Natural killer cell (primary cell): Measurements from ENCODE around the gene SMG6. TPM values are rescaled to one million over a fixed set of nuclear protein-coding genes. Genes with fewer than 3 reads are reported as not detected.

ENCODE experiments used
- ATAC-seq, 3 donors: fragments of 150-1000 bp in 2 of 3; fragments of 200-7000 bp in 1 of 3; cut with Tn5 transposase; 1 replicate in 1 of 3; 2 replicates in 2 of 3; pipeline ENCODE4 v1.10.0; 2021; ENCODE audit warnings: mild to moderate bottlenecking in 2 of 3, moderate library complexity in 2 of 3
- DNase-seq, 2 donors: peaks; one replicate each; pipeline versions ENCODE4 v3.0.0 to v3.0.0-alpha.2; 2013 to 2021; ENCODE audit warnings: mixed read lengths in 1 of 2
- H3K27ac ChIP-seq: one replicate; pipeline ENCODE4 v1.5.1; 2013; ENCODE audit warnings: mild to moderate bottlenecking, low read length
- H3K27me3 ChIP-seq: one replicate; pipeline ENCODE4 v1.6.1; 2013; ENCODE audit warnings: low read length; ENCODE audit not compliant: control insufficient read depth, insufficient read depth
- H3K36me3 ChIP-seq: one replicate; pipeline ENCODE4 v1.6.1; 2013; ENCODE audit warnings: low read length; ENCODE audit not compliant: control insufficient read depth, insufficient read depth
- H3K4me1 ChIP-seq: one replicate; pipeline ENCODE4 v1.6.1; 2013; ENCODE audit warnings: low read length; ENCODE audit not compliant: control insufficient read depth, insufficient read depth
- H3K4me3 ChIP-seq: one replicate; pipeline ENCODE4 v1.5.1; 2013; ENCODE audit warnings: low read length
- H3K9me3 ChIP-seq: one replicate; pipeline ENCODE4 v1.6.1; 2013; ENCODE audit warnings: low read length; ENCODE audit not compliant: control insufficient read depth, insufficient read depth
- H3K27ac Mint-ChIP-seq, 2 donors: one replicate each; pipeline ENCODE4 v1.8.0; 2022; ENCODE audit warnings: mild to moderate bottlenecking in 2 of 2, mixed read lengths in 2 of 2, moderate library complexity in 1 of 2
- H3K27me3 Mint-ChIP-seq, 2 donors: one replicate each; pipeline ENCODE4 v1.8.0; 2022; ENCODE audit warnings: low read depth in 2 of 2, mixed read lengths in 2 of 2
- H3K36me3 Mint-ChIP-seq: one replicate; pipeline ENCODE4 v1.8.0; 2022; ENCODE audit warnings: mixed read lengths
- H3K4me1 Mint-ChIP-seq, 2 donors: one replicate each; pipeline ENCODE4 v1.8.0; 2022; ENCODE audit warnings: mixed read lengths in 2 of 2
- H3K4me3 Mint-ChIP-seq: one replicate; pipeline ENCODE4 v1.8.0; 2022; ENCODE audit warnings: mild to moderate bottlenecking, moderate library complexity, mixed read lengths
- H3K9me3 Mint-ChIP-seq, 2 donors: one replicate each; pipeline ENCODE4 v1.8.0; 2022; ENCODE audit warnings: mixed read lengths in 2 of 2
- WGBS: methylation state at CpG from one replicate; pipeline ENCODE4 v1.1.7; 2013; ENCODE audit warnings: missing lambda C conversion rate; ENCODE audit not compliant: insufficient coverage; 5-methylcytosine and 5-hydroxymethylcytosine counted together
- intact Hi-C: fragments of 100-400 bp; cut with micrococcal nuclease; formaldehyde crosslinking; loops from one replicate; pipeline ENCODE4 v1.14.2; 2022
- total RNA-seq, 4 donors: library from RNA; stranded (reverse); fragments of 120-200 nt in 1 of 4; gene quantifications; one replicate each; pipeline versions ENCODE4 v1.2.3 to v1.2.4, GENCODE V29; 2013 to 2022
- TF ChIP-seq, protein P1 (sequence below): fragments of 200-600 bp; IDR thresholded peaks from one replicate; pipeline ENCODE4 v1.8.0; 2022; ENCODE audit warnings: antibody characterized with exemption

SMG6 gene
- total RNA-seq, 3 donors from 2014 or later (not counting 1 experiment from before 2014, with no cell fraction given): 41.6 to 49.4 (median 48.2) TPM

DNA sequence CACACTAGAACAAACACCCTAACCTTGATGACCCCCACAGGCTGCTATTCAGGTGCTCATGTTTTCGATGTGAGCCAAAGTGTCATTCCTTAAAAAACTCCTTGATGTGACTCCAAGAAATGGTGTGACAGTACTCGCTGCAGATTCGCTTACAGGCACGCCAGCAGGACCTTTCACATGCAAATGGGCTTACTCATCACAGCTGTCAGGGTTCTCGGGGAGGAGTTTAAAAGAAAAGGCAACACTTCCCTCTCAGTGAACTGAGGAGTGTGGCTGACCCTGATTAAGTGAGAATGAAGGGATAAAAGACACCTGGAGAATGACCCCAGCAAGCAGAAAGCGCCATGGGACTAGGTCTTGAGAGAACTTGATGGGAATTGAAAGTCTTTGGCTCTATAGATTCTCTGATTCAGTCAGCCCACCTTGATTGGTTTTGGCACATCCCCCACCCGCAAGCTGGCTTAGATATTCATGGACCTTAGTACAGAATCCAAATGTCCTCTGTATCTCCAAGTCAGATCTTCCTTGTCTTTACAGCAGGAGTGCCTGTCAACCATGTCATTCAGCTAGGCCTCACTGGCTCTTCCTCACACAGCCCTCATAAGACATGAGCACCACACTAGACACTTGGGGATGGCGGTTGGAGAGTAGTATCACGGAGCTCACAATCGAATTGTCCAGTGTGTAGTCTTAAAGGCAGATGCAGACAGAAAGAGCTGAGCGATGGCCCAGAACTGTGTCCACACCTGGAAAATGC is 166.1 kb downstream of the SMG6 start:
- Mint-ChIP-seq H3K9me3 (no peaks in the 10 kb centered on the region), H3K27me3 (no peaks in the 10 kb centered on the region), H3K36me3 (no peaks in the 10 kb centered on the region), H3K27ac (peak overlapping the region; percentile 90), H3K4me3 (peak overlapping the region; percentile 43), H3K4me1 (peaks cover 19 to 21% of the 10 kb centered on the region in 2 donors)
- Histone ChIP-seq H3K27ac (peak overlapping the region; percentile 46), H3K36me3 (no peaks in the 10 kb centered on the region), H3K9me3 (no peaks in the 10 kb centered on the region), H3K27me3 (no peaks in the 10 kb centered on the region), H3K4me3 (no peak overlapping the region), H3K4me1 (peaks cover 16% of the 10 kb centered on the region)
- TF ChIP-seq, protein P1, sequence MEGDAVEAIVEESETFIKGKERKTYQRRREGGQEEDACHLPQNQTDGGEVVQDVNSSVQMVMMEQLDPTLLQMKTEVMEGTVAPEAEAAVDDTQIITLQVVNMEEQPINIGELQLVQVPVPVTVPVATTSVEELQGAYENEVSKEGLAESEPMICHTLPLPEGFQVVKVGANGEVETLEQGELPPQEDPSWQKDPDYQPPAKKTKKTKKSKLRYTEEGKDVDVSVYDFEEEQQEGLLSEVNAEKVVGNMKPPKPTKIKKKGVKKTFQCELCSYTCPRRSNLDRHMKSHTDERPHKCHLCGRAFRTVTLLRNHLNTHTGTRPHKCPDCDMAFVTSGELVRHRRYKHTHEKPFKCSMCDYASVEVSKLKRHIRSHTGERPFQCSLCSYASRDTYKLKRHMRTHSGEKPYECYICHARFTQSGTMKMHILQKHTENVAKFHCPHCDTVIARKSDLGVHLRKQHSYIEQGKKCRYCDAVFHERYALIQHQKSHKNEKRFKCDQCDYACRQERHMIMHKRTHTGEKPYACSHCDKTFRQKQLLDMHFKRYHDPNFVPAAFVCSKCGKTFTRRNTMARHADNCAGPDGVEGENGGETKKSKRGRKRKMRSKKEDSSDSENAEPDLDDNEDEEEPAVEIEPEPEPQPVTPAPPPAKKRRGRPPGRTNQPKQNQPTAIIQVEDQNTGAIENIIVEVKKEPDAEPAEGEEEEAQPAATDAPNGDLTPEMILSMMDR: no peak
- WGBS: 87% methylated on average over 11 of the region's 11 CpGs
- intact Hi-C loops: loop anchor here (2.0 kb wide), 1 partner anchor 13 kb away; no protein-coding TSS in a partner anchor
- peak in 1 of 3 donors; percentile 37 for ATAC-seq
- DNase-seq: no peak

DNA sequence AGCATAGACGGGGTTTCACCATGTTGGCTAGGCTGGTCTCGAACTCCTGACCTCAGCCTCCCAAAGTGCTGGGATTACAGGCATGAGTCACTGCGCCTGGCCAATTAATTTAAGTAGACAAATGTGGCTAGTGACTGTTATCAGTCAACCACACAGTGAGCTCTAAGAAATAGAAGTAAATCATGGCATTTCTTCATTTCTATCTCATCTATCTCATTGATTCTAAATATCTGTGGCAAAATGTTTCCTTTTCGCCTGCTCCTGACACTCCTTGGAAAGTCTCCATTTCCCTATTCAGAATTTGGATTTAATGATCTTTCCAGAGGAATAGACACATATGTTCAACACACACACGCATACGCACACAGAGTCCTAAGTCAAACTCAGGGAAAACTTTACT is 167.3 kb downstream of the SMG6 start:
- Mint-ChIP-seq H3K4me1 (peaks cover 19 to 21% of the 10 kb centered on the region in 2 donors), H3K9me3 (no peaks in the 10 kb centered on the region), H3K36me3 (no peaks in the 10 kb centered on the region), H3K27ac (no peak overlapping the region), H3K27me3 (no peaks in the 10 kb centered on the region), H3K4me3 (no peak overlapping the region)
- intact Hi-C loops: no loop called here
- Histone ChIP-seq H3K9me3 (no peaks in the 10 kb centered on the region), H3K36me3 (no peaks in the 10 kb centered on the region), H3K27ac (no peak overlapping the region), H3K4me3 (no peak overlapping the region), H3K4me1 (peaks cover 16% of the 10 kb centered on the region), H3K27me3 (no peaks in the 10 kb centered on the region)
- ATAC-seq (no peak), DNase-seq (no peak)
- TF ChIP-seq, protein P1: no peak
- 96% methylated on average over 6 of the region's 6 CpGs for WGBS

DNA sequence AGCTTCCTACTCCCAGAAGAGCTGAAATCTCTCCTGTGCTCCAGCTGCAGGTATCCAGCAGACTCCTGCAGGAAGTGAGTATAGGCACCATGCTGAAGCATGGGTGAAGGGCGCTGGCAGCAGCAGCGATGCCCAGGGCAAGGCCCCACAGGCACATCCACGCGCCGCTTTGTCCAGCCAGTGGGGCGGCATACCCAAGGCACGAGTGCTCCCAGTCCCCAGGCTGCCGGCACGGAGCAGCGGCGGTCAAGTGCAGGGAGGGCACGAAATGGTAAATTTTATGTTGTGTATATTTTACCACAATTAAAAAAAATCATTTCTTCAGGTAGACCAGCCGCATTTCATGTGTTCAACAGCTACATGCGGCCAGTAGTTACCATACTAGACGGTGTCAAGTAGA is 175.6 kb downstream of the SMG6 start:
- Histone ChIP-seq H3K27me3 (no peaks in the 10 kb centered on the region), H3K36me3 (no peaks in the 10 kb centered on the region), H3K4me1 (peaks cover 15% of the 10 kb centered on the region), H3K4me3 (no peak overlapping the region), H3K9me3 (no peaks in the 10 kb centered on the region), H3K27ac (no peak overlapping the region)
- TF ChIP-seq, protein P1: no peak
- Mint-ChIP-seq H3K9me3 (no peaks in the 10 kb centered on the region), H3K36me3 (no peaks in the 10 kb centered on the region), H3K4me1 (peaks cover 15 to 20% of the 10 kb centered on the region in 2 donors), H3K4me3 (no peak overlapping the region), H3K27me3 (no peaks in the 10 kb centered on the region), H3K27ac (no peak overlapping the region)
- intact Hi-C loops: no loop called here
- ATAC-seq: no peak
- DNase-seq: no peak
- WGBS: 94% methylated on average over 10 of the region's 15 CpGs
